Activated B cell treated with CpG ODN at 0.5 μM for 24 hours (primary cell): Measurements from ENCODE around the gene PRUNE2. TPM values are rescaled to one million over a fixed set of nuclear protein-coding genes. Genes with fewer than 3 reads are reported as not detected.
A peak's percentile ranks its signal among the peaks of the same experiment; 100 is the strongest.

Source experiments
- ATAC-seq: fragments of 200-7000 bp; cut with Tn5 transposase; one replicate; pipeline ENCODE4 v1.10.0; 2021; ENCODE audit warnings: low read depth, mild to moderate bottlenecking, moderate library complexity
- CTCF ChIA-PET: fragments of 350-600 bp; sonication (Branson Sonifier 250); formaldehyde crosslinking; loops from one replicate; lab custom pipeline; 2021; ENCODE audit warnings: antibody characterized with exemption; lab: Charles Lee
- POLR2A ChIA-PET: fragments of 350-600 bp; sonication (Branson Sonifier 250); formaldehyde crosslinking; loops from one replicate; lab custom pipeline; 2021; ENCODE audit warnings: antibody characterized with exemption; lab: Charles Lee
- DNase-seq: peaks from one replicate; pipeline ENCODE4 v3.0.0; 2022
- H3K27ac Mint-ChIP-seq: one replicate; pipeline ENCODE4 v1.8.0; 2020; ENCODE audit warnings: mixed read lengths
- H3K27me3 Mint-ChIP-seq: one replicate; pipeline ENCODE4 v1.8.0; 2021; ENCODE audit warnings: mixed read lengths
- H3K36me3 Mint-ChIP-seq: one replicate; pipeline ENCODE4 v1.8.0; 2021; ENCODE audit warnings: low read depth, mixed read lengths
- H3K4me1 Mint-ChIP-seq: one replicate; pipeline ENCODE4 v1.8.0; 2021; ENCODE audit warnings: mixed read lengths
- H3K4me3 Mint-ChIP-seq: one replicate; pipeline ENCODE4 v1.8.0; 2020; ENCODE audit warnings: mild to moderate bottlenecking, mixed read lengths
- H3K9me3 Mint-ChIP-seq: one replicate; pipeline ENCODE4 v1.8.0; 2020; ENCODE audit warnings: mixed read lengths
- CTCF ChIP-seq: fragments of 200-600 bp; IDR thresholded peaks from one replicate; pipeline ENCODE4 v1.8.0; 2022; ENCODE audit warnings: antibody characterized with exemption, mild to moderate bottlenecking
- intact Hi-C: fragments of 100-400 bp; cut with micrococcal nuclease; formaldehyde crosslinking; loops from one replicate; pipeline ENCODE4 v1.15.1; 2024
- total RNA-seq: library from RNA; stranded (reverse); gene quantifications from 2 replicates; pipeline ENCODE4 v1.2.3, GENCODE V29; 2022

The PRUNE2 gene
- total RNA-seq, 1 donor from 2014 or later = not detected

DNA sequence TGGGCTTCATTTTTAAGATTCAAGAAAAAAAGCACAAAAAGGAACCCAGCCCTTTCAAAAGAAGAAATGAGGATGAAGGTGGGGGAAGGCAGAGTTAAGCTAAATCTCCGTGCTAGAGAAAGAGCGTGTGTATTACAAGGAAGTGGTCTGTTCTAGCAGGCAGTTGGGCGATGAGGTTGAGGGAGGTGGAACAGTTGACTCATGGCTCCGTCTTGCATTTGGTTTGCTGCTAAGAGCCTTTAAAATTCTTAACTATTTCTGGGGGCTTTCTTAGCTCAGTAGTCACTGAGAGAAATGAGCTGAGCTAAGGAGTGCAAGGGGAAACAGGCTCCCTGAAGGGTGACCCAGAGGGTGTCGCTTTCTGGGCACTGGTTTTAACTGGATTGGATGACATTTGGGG is 329.6 kb downstream of the PRUNE2 start:
- TF ChIP-seq CTCF = no peak
- Mint-ChIP-seq H3K27ac (peak overlapping the region; percentile 76), H3K36me3 (no peaks in the 10 kb centered on the region), H3K27me3 (peaks cover 2% of the 10 kb centered on the region), H3K4me3 (peak overlapping the region; percentile 9), H3K4me1 (peaks cover 46% of the 10 kb centered on the region), H3K9me3 (peaks cover 2% of the 10 kb centered on the region)
- DNase-seq (peak; percentile 22), ATAC-seq (peak; percentile 91)
- ChIA-PET POLR2A (interaction anchor here (0.6 to 1.8 kb wide), 5 partner anchors 14 to 117 kb away, joined by 3 to 16 read pairs (median 4); partner anchors contain the start of gene GCNT1), CTCF (no interaction called here)
- intact Hi-C loops = loop anchor here (1.0 to 5.0 kb wide), 8 partner anchors 14 to 601 kb away; partner anchors contain the start of genes GCNT1, RFK and VPS13A

DNA sequence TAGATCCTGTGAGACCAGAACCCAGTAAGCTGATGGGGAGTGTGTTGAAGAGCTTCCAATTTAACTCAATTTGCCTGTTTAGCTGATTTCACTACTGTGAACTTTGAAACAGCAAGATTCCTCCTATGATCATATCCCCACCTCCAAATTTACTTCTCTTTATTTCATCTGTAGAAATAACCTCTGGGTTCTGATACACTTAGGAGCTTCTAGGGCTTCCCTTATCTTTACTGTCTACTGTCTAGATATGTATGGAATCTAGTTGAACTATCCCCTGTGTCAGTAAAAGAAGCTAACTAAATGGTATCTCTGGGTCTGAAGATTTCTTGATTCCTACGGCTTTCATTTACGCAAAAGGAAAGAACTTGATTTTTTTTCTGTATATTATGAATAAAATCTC is 330.2 kb downstream of the PRUNE2 start:
- ChIA-PET CTCF (interaction anchor here (0.6 kb wide), 1 partner anchor 1547 kb away, joined by 4 read pairs; the partner anchor contains the start of gene CARNMT1), POLR2A (interaction anchor here (0.6 to 1.8 kb wide), 5 partner anchors 13 to 117 kb away, joined by 3 to 16 read pairs (median 4); partner anchors contain the start of gene GCNT1)
- ATAC-seq (no peak), DNase-seq (no peak)
- Mint-ChIP-seq H3K36me3 (no peaks in the 10 kb centered on the region), H3K4me3 (no peak overlapping the region), H3K27ac (peak overlapping the region; percentile 76), H3K4me1 (peaks cover 48% of the 10 kb centered on the region), H3K27me3 (peaks cover 2% of the 10 kb centered on the region), H3K9me3 (peaks cover 3% of the 10 kb centered on the region)
- no peak for TF ChIP-seq CTCF
- intact Hi-C loops = loop anchor here (1.0 to 5.0 kb wide), 8 partner anchors 13 to 602 kb away; partner anchors contain the start of genes GCNT1, RFK and VPS13A

- H3K4me3 Mint-ChIP-seq = no peak overlapping the region
- ATAC-seq (no peak), DNase-seq (no peak)
- H3K27ac Mint-ChIP-seq = no peak overlapping the region
- POLR2A ChIA-PET = interaction anchor here (0.7 kb wide), 1 partner anchor 97 kb away, joined by 3 read pairs; no protein-coding TSS in a partner anchor
- TF ChIP-seq CTCF = no peak
- peaks cover 47% of the 10 kb centered on the region for H3K4me1 Mint-ChIP-seq
- H3K9me3 Mint-ChIP-seq = peaks cover 3% of the 10 kb centered on the region
- intact Hi-C loops = no loop called here
- no peaks in the 10 kb centered on the region for H3K36me3 Mint-ChIP-seq
- peaks cover 2% of the 10 kb centered on the region for H3K27me3 Mint-ChIP-seq
- CTCF ChIA-PET = no interaction called here
These were observed 331.8 kb downstream of the PRUNE2 start for GRCh38 chr9:76573905-76574760.

DNA sequence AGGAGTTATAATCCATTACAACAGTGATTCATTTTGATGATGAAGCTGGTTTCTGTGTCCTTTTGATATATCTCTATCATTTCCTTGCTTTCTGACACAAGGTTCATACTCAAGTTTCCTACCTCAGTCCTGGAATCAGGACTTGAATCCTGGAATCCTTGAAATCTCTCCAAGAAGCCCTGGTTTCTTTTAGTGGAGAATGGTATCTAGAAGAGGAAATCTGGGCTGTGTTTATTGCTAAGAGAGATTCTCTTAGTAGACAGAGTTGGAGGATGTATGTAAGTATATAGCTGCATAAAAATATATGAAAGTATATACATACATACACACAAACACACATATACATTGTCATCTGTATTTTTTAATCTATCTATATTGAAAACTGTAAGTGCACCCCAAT is 332.5 kb downstream of the PRUNE2 start:
- peaks cover 45% of the 10 kb centered on the region for H3K4me1 Mint-ChIP-seq
- H3K4me3 Mint-ChIP-seq = no peak overlapping the region
- H3K27ac Mint-ChIP-seq = no peak overlapping the region
- H3K9me3 Mint-ChIP-seq = peaks cover 3% of the 10 kb centered on the region
- intact Hi-C loops = no loop called here
- ChIA-PET POLR2A (interaction anchor here (0.7 kb wide), 1 partner anchor 97 kb away, joined by 3 read pairs; no protein-coding TSS in a partner anchor), CTCF (no interaction called here)
- H3K27me3 Mint-ChIP-seq = peaks cover 2% of the 10 kb centered on the region
- ATAC-seq (no peak), DNase-seq (no peak)
- no peak for TF ChIP-seq CTCF
- no peaks in the 10 kb centered on the region for H3K36me3 Mint-ChIP-seq

DNA sequence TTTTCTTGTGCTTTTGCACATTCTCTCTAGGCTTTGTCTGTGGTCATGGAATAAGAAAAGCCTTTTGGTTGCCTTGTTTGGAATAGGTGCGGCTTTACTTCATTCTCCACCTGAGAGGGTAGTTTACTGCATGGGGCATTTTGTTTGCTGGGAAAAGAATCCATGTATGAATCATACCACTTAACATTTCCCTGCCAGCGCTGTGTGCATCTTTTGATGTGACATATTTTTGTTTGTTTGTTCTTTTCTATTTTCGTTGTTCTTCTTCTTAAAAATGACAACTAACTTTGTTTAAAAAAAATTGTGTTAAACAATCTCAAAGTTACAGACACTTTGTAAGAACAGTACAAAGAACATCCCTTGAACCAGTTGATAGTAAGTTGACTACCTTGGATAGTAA is 333.8 kb downstream of the PRUNE2 start:
- H3K4me3 Mint-ChIP-seq = no peak overlapping the region
- peaks cover 2% of the 10 kb centered on the region for H3K9me3 Mint-ChIP-seq
- no peaks in the 10 kb centered on the region for H3K36me3 Mint-ChIP-seq
- TF ChIP-seq CTCF = no peak
- ATAC-seq = no peak
- no peaks in the 10 kb centered on the region for H3K27me3 Mint-ChIP-seq
- no peak overlapping the region for H3K27ac Mint-ChIP-seq
- no peak for DNase-seq
- ChIA-PET POLR2A (no interaction called here), CTCF (no interaction called here)
- intact Hi-C loops = no loop called here
- H3K4me1 Mint-ChIP-seq = peaks cover 34% of the 10 kb centered on the region
